ENCODE data around the gene CARHSP1.
"Not testable (repeated sequence)": the region's sequence is repeated elsewhere in the genome, so short reads cannot be mapped to it uniquely, and the experiment has no call there.

CARHSP1 gene

GRCh38 chr16:8814095-8814806 lies 54.6 kb downstream of the CARHSP1 start:
- H3K27ac Mint-ChIP-seq, result peak overlapping the region; percentile 55
- peaks cover 81% of the 10 kb centered on the region for H3K36me3 Mint-ChIP-seq (ENCODE audit: low read depth)
- H3K27me3 Mint-ChIP-seq, result no peaks in the 10 kb centered on the region
- no peak overlapping the region for H3K4me3 Mint-ChIP-seq
- no peaks in the 10 kb centered on the region for H3K9me3 Mint-ChIP-seq
- peaks cover 35% of the 10 kb centered on the region for H3K4me1 Mint-ChIP-seq (ENCODE audit: low read depth)

- Mint-ChIP-seq H3K4me3 (no peak overlapping the region), H3K27me3 (no peaks in the 10 kb centered on the region), H3K36me3 (ENCODE audit: low read depth) (peaks cover 83% of the 10 kb centered on the region), H3K27ac (no peak overlapping the region), H3K9me3 (no peaks in the 10 kb centered on the region), H3K4me1 (ENCODE audit: low read depth) (peaks cover 35% of the 10 kb centered on the region)
Measured at GRCh38 chr16:8812162-8812843, 56.5 kb downstream of the CARHSP1 start.

- Mint-ChIP-seq H3K27me3 (no peaks in the 10 kb centered on the region), H3K27ac (no peak overlapping the region), H3K36me3 (ENCODE audit: low read depth) (peaks cover 80% of the 10 kb centered on the region), H3K4me1 (ENCODE audit: low read depth) (peaks cover 9% of the 10 kb centered on the region), H3K4me3 (no peak overlapping the region), H3K9me3 (no peaks in the 10 kb centered on the region)
Measured at GRCh38 chr16:8808613-8809353, 60.0 kb downstream of the CARHSP1 start.

- Mint-ChIP-seq H3K9me3 (no peaks in the 10 kb centered on the region), H3K27ac (no peak overlapping the region), H3K27me3 (no peaks in the 10 kb centered on the region), H3K4me3 (no peak overlapping the region), H3K4me1 (ENCODE audit: low read depth) (peaks cover 7% of the 10 kb centered on the region), H3K36me3 (ENCODE audit: low read depth) (peaks cover 80% of the 10 kb centered on the region)
Measured at GRCh38 chr16:8808009-8808408, 60.8 kb downstream of the CARHSP1 start.

- peaks cover 80% of the 10 kb centered on the region for H3K36me3 Mint-ChIP-seq (ENCODE audit: low read depth)
- H3K4me3 Mint-ChIP-seq, result no peak overlapping the region
Measured at GRCh38 chr16:8807189-8807588, 61.6 kb downstream of the CARHSP1 start.

GRCh38 chr16:8806272-8806983 lies 62.4 kb downstream of the CARHSP1 start:
- H3K4me3 Mint-ChIP-seq, result no peak overlapping the region
- no peak overlapping the region for H3K27ac Mint-ChIP-seq
- no peaks in the 10 kb centered on the region for H3K9me3 Mint-ChIP-seq
- peaks cover 80% of the 10 kb centered on the region for H3K36me3 Mint-ChIP-seq (ENCODE audit: low read depth)
- H3K27me3 Mint-ChIP-seq, result no peaks in the 10 kb centered on the region
- peaks cover 7% of the 10 kb centered on the region for H3K4me1 Mint-ChIP-seq (ENCODE audit: low read depth)

More at GRCh38 chr16:8807189-8807588, 61.6 kb downstream of the CARHSP1 start:
- Mint-ChIP-seq H3K27ac (no peak overlapping the region), H3K27me3 (no peaks in the 10 kb centered on the region), H3K4me1 (ENCODE audit: low read depth) (peaks cover 7% of the 10 kb centered on the region), H3K9me3 (no peaks in the 10 kb centered on the region)

GRCh38 chr16:8804313-8804712 lies 64.5 kb downstream of the CARHSP1 start:
- Mint-ChIP-seq H3K4me3 (no peak overlapping the region), H3K4me1 (ENCODE audit: low read depth) (peaks cover 26% of the 10 kb centered on the region), H3K27me3 (no peaks in the 10 kb centered on the region), H3K36me3 (ENCODE audit: low read depth) (peaks cover 80% of the 10 kb centered on the region), H3K9me3 (no peaks in the 10 kb centered on the region), H3K27ac (no peak overlapping the region)

GRCh38 chr16:8803733-8804132 lies 65.1 kb downstream of the CARHSP1 start:
- not testable (repeated sequence) for H3K4me3 Mint-ChIP-seq, H3K27ac Mint-ChIP-seq, H3K9me3 Mint-ChIP-seq, H3K27me3 Mint-ChIP-seq
- H3K4me1 Mint-ChIP-seq (ENCODE audit: low read depth), result peaks cover 31% of the 10 kb centered on the region
- H3K36me3 Mint-ChIP-seq (ENCODE audit: low read depth), result peaks cover 80% of the 10 kb centered on the region

Measured in stimulated activated naive CD8-positive, alpha-beta T cell treated with anti-CD3 and anti-CD28 coated beads, Interleukin-15, Interleukin-2, amounts not matched to agents 100 ng/mL and 50 ng/mL, for 24 hours (primary cell).